Renal pelvis (tissue), 12 donors: ENCODE measurements around the gene UPP2. TPM values are rescaled to one million over a fixed set of nuclear protein-coding genes. Genes with fewer than 3 reads are reported as not detected.

ENCODE experiments used
- DNase-seq: peaks from one replicate; pipeline ENCODE4 v3.0.0-alpha.2; 2013
- long read RNA-seq, 16 experiments: transcript quantifications; one replicate each; lab custom pipeline, GENCODE V29; 2026
- polyA plus RNA-seq, 3 donors: library from polyadenylated mRNA; unstranded; fragments of 120-200 nt; gene quantifications; one replicate each; pipeline ENCODE4 v1.2.1, GENCODE V29; 2013; ENCODE audit not compliant: insufficient read length in 3 of 3

The UPP2 gene
- polyA plus RNA-seq = 1 to 10 TPM; 7.2 to 9.7 (median 9.6) TPM
- long read RNA-seq, donor 1, partial matches to known transcripts = 0 of 1 reads
- long read RNA-seq, donor 1, other reads (novel, unspliced or antisense) = 0 of 1 reads
- long read RNA-seq, donor 2, transcript UPP2-201 (7 exons, 2,224 nt) = major isoform, 5 of 5 reads
- long read RNA-seq, donor 2, partial matches to known transcripts = 0 of 5 reads
- long read RNA-seq, donor 2, other reads (novel, unspliced or antisense) = 0 of 5 reads
- long read RNA-seq, donor 3 = 0 reads
- long read RNA-seq, donor 4 = 0 reads
- long read RNA-seq, donor 5, partial matches to known transcripts = 0 of 2 reads
- long read RNA-seq, donor 5, other reads (novel, unspliced or antisense) = 0 of 2 reads
- long read RNA-seq, donor 6 = 0 reads
- long read RNA-seq, donor 7, partial matches to known transcripts = 0 of 4 reads
- long read RNA-seq, donor 7, other reads (novel, unspliced or antisense) = 0 of 4 reads
- long read RNA-seq, donor 8 = 0 reads
- long read RNA-seq, donor 9, transcript UPP2-201 (7 exons, 2,224 nt) = major isoform, 5 of 5 reads
- long read RNA-seq, donor 9, partial matches to known transcripts = 0 of 5 reads
- long read RNA-seq, donor 9, other reads (novel, unspliced or antisense) = 0 of 5 reads
- long read RNA-seq, donor 10, partial matches to known transcripts = 0 of 1 reads
- long read RNA-seq, donor 10, other reads (novel, unspliced or antisense) = 0 of 1 reads
- long read RNA-seq, donor 11, partial matches to known transcripts = 0 of 2 reads
- long read RNA-seq, donor 11, other reads (novel, unspliced or antisense) = 0 of 2 reads
- long read RNA-seq, donor 12, transcript UPP2-201 (7 exons, 2,224 nt) = major isoform, 7 of 7 reads
- long read RNA-seq, donor 12, partial matches to known transcripts = 0 of 7 reads
- long read RNA-seq, donor 12, other reads (novel, unspliced or antisense) = 0 of 7 reads
- long read RNA-seq, donor 13 = 0 reads
- long read RNA-seq, donor 14 = 0 reads
- long read RNA-seq, donor 15 = 0 reads
- long read RNA-seq, donor 16 = 0 reads

GRCh38 chr2:158101384-158101926 lies at the start of gene UPP2:
Gene UPP2, plus strand, starts transcription at chr2:158101876. Its CDS starts 188 bp downstream, at chr2:158102064.
- no peak for DNase-seq

- DNase-seq = no peak
These were observed 48.9 kb upstream of the UPP2 start for GRCh38 chr2:158052761-158053160.

DNA sequence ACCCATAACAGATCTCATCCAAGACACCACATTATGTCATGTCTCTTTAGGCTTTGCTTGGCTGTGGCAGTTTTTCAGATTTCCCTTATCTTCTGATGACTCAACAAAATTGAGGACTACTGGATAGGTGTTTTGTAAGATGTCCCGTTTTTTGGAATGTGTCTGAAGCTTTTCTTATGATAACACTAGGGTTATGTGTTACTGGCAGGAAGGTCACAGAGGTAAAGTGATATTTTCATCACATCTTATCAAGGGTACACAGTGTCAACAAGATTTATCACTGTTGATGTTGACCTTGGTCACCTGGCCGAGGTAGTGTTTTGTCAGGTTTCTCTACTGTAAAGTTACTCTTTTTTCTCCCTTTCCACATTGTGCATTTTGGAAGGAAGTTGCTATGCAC lies 44.8 kb upstream of the UPP2 start:
- DNase-seq = no peak

DNA sequence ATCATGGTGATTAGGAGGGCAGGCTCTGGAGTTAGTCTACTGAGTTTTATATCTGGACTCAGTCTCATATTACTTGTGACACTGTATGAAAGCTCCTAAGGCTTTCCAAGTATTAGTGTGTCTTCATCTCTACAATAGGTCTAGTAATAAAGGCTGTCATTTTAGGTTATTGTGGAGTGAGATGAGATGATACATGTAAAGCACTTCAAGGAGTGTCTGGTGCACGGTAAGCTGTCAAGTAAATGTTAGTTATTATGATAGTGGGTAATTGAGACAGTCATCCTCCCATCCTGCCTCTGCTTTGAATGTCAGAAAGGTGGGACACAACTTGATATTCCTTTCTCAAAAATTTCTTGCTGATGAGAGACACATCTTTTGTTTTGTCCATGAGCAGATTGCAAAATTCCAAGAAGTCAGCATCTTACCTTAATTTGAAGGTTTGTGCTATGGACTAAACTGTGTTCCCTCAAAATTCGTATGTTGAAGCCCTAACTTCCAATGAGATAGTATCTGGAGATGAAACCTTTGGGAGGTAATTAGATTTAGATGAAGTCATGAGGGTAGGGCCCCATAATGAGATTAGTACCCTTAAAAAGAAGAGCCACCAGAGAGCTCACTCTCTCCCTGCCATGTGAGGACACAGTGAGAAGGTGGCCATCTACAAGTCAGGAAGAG lies 41.4 kb upstream of the UPP2 start:
- DNase-seq = no peak

- DNase-seq = no peak
These were observed 40.7 kb upstream of the UPP2 start for GRCh38 chr2:158060835-158061435.

GRCh38 chr2:158061763-158062162 lies 39.9 kb upstream of the UPP2 start:
- no peak for DNase-seq

GRCh38 chr2:158066046-158066713 lies 35.5 kb upstream of the UPP2 start:
- DNase-seq = no peak

DNA sequence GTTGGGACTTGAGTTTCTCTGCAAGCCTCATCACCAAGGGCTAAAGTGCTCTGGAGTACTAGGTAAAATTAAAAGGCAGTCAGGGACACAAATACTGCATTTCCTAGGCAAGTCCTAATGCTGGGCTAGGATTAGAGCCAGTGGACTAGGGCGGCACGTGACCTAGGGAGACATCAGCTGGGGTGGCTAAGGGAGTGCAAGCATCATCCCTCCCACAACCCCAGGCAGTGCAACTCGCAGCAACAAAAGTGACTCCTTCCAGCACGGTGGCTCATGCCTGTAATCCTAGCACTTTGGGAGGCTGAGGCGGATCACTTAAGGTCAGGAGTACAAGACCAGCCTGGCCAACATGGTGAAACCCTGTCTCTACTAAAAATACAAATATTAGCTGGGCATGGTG lies 30.7 kb upstream of the UPP2 start:
- no peak for DNase-seq

DNA sequence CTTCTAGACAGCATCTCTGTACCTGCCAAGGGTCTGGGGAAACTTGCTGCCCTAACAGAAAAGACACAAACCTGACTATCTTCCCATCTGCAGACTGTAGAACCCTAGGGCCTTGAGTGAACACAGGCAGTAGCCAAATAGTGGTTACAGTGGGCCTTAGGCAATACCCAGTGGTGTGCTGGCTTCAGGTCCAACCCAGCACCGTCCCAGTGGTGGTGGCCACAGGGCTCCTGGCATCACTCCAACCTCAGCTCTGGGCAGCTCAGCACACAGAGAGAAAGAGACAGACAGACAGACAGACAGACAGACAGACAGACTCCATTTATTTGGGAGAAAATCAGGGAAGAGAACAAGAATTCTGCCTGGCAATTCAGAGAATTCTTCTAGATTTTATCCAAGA lies 29.3 kb upstream of the UPP2 start:
- DNase-seq = no peak

GRCh38 chr2:158079672-158080071 lies 22.0 kb upstream of the UPP2 start:
- no peak for DNase-seq

DNA sequence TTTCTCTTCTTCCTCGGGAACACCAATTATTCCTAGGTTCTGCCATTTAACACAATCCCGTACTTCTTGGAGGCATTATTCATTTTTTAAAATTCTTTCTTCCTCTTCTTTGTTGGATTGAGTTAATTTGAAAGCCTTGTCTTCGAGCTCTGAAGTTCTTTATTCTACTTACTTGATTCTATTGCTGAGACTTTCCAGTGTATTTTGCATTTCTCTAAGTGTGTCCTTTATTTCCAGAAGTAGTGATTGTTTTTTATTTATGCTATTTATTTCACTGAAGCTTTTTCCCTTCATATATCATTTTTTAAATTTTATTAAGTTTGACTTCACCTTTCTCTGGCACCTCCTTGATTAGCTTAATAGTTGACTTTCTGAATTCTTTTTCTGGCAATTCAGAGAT lies 13.6 kb upstream of the UPP2 start:
- no peak for DNase-seq

GRCh38 chr2:158089322-158089721 lies 12.4 kb upstream of the UPP2 start:
- DNase-seq = no peak

- no peak for DNase-seq
These were observed 10.0 kb upstream of the UPP2 start for GRCh38 chr2:158091647-158092046.

DNA sequence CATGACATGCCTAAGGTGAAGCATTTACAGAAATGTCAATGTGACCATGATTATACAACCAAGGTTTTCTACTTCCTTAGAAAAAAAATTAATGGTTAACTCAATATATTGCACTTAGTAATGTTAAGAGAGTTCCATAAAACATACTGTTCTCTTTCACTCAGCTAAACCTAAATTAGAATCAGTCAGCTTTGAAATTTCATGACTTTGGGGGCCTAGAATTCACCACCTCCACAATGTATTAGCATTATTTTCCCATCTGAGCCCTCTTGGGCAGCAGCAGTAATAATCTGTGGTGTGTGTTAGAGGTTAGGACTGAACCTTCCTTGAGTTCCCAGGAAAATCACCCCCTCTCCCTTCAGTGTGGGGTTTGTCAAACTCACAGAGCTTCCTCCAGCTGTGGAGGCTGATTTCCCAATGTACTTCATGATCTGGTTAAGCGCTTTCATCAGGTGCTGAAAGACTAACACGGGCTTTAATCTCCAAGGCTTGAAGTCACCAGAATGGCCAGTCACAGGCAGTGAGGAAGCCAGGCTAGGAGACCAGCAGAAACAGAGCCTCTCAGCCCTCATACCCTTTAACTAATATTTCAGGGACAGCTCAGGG lies 7.1 kb upstream of the UPP2 start:
- DNase-seq = peak; percentile 19

GRCh38 chr2:158095269-158095668 lies 6.4 kb upstream of the UPP2 start:
- no peak for DNase-seq

- DNase-seq = no peak
These were observed 5.8 kb upstream of the UPP2 start for GRCh38 chr2:158095912-158096311.

- DNase-seq = no peak
These were observed 4.2 kb upstream of the UPP2 start for GRCh38 chr2:158097481-158097880.

DNA sequence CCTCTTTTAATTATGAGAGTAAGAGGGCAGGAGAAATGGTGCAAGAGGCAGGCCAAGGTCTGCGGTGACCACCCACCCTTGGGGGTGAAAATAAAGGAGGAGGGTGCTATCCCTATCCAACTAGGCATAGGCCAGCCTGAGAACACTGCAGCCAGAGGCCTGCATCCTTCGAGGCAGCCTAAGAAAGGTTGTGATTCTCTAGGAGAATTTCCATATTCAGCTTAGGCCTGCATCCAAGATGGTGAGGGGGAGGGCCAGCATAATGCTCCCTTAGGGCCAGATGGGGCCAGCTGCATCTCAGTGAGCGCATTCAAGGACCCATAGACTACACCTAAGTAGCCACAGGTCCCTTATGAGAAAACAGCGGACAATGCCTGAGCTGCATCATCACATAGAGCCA lies 3.5 kb upstream of the UPP2 start:
- no peak for DNase-seq

DNA sequence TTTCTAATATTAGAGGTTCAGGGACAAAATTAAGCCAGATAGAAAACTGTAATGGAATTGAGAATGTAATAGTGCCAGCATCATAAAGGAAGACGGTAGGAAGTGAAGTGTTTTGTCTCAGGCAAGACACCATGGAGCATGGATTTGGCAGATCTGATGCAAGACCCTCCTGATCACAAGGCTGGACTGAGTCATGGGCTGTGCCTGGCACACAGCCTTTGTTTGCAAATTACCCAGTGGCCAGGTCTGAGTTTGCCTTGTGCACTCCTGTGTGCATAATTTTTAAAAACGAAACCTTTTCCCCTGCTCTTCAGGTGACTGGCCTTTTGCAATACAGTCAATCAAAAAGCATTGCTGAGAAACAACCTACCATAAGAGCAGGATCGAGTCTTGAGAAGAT lies 2.0 kb upstream of the UPP2 start:
- DNase-seq = no peak

DNA sequence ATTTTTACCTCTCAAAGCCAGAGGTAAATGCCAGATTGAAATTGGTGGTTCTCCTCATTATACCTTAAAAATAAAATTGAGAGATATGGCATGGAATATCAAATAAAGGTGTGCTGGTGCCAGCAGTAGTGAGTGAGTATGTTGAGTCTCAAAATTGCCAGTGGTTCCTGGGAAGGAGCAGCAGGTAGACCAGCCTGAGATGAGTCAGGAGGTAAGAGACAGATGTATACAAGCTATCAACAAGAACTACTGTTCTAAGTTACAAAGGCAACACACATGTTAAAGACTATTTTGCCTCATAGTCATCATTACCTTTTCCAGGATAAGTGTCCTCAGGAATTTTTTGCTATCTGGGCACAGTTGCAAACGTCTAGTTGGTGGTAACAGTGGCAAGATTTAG lies 1.3 kb upstream of the UPP2 start:
- DNase-seq = no peak
